Skeletal muscle cell (primary cell): ENCODE results near the gene MATK.

ENCODE experiments used
- DNase-seq: peaks from one replicate; pipeline ENCODE4 v3.0.0-alpha.2; 2010; ENCODE audit warnings: low read depth
- H3K4me3 ChIP-seq: 2 replicates; pipeline ENCODE4 v1.5.1; 2011; ENCODE audit warnings: low read depth, mild to moderate bottlenecking, control low read depth, low read length, moderate library complexity

Gene MATK

DNA sequence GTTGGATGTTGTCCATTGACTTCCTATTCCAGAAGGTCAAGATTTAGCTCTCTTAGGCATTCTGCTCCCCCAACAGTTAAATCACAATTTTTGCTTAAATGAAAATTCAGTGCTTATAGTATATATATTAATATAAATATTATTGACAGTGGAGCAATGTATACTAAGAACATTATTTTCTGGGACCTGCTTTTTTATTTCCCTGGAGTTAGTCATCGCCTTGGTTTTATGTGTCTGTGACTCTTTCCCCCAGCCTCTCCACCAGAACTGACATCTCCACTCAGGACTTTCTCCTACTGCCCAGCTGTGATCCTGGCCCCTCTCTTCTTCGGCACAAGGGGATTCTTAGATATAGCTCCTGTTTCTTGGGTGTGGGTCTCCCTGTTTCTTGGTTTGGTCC lies 10.2 kb upstream of the MATK start:
- no peak overlapping the region for H3K4me3 ChIP-seq
- no peak for DNase-seq

DNA sequence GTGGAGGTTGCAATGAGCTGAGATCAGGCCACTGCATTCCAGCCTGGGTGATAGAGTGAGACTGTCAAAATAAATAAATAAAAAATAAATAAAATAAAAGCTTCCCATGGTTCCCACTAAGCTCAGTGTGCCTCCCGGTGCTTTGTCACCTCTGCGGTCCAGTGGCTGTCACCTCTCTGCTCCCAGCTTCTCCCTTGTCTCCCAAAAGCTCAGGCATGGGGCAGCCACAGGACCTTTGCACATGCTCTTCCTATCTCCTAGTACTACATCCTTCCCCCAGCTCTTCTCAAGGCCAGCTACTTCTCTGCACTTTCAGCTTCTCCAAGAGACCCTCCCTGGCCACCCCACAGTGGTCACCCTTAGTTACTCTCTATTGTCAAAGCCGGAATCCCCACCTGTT lies 7.6 kb upstream of the MATK start:
- H3K4me3 ChIP-seq: no peak overlapping the region
- no peak for DNase-seq

DNA sequence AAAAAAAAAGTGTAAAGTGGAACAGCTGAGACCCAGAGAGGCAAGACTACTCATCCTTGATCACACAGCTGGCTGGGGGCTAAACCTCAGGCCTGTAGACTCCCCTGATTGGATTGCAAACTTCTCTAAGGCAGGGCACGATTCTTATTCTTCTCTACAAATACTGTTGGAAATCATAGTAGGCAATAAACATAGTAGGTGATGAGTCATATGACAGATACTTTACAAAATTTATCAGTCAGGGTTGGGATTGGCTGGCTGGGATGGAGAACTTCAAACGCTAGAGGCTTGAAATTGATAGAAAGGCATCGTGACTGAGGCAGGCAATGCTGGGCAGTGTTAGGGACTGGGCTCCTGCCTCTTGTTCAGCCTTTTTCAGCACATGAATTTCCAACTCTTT lies 5.9 kb upstream of the MATK start:
- no peak for DNase-seq
- H3K4me3 ChIP-seq: no peak overlapping the region

DNA sequence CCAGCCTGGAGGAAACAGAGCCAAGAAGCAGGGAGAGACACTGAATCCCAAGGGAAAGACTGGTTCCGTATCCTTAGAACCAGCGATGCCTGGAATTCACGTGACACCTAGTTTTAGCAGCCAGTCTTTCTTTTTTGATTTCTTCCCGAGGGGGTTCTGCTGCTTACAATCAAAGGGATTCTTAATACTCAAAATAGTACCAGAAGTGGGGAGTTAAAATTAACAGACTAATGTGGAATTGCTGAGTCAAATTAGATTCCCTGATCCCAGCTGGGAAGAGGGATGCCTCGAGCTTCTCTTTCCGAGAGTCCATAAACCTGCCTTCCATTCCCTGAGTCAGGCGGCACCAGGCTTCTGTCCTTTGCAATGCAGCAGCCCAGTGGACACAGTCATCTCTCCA lies 4.8 kb upstream of the MATK start:
- no peak for DNase-seq
- H3K4me3 ChIP-seq: no peak overlapping the region

DNA sequence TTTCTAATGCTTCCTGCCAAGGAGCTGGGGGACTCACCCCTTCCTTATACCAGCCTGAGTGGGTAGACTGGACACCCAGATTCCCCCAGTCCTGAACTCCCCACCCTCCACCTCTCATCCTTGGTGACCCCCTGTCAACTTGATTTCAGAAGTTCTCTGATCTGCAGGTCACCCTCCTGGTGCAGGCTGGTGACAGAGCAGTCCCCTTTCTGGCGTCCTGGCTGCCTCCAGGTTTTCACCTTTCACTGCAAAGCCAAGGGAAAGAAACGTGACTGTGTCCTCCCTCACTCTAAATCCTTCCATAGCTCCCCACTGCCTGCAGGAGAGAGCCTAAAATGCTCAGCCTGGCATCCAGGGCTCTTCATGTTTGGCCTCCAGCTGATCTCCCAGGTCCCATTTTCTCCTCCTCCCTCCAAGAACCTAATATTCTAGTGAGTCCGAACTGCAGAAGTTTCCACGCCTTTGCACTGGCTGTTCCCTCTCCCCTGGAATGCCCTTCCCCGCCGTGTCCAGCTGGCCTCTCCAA lies 4.1 kb upstream of the MATK start:
- DNase-seq: no peak
- H3K4me3 ChIP-seq: no peak overlapping the region

DNA sequence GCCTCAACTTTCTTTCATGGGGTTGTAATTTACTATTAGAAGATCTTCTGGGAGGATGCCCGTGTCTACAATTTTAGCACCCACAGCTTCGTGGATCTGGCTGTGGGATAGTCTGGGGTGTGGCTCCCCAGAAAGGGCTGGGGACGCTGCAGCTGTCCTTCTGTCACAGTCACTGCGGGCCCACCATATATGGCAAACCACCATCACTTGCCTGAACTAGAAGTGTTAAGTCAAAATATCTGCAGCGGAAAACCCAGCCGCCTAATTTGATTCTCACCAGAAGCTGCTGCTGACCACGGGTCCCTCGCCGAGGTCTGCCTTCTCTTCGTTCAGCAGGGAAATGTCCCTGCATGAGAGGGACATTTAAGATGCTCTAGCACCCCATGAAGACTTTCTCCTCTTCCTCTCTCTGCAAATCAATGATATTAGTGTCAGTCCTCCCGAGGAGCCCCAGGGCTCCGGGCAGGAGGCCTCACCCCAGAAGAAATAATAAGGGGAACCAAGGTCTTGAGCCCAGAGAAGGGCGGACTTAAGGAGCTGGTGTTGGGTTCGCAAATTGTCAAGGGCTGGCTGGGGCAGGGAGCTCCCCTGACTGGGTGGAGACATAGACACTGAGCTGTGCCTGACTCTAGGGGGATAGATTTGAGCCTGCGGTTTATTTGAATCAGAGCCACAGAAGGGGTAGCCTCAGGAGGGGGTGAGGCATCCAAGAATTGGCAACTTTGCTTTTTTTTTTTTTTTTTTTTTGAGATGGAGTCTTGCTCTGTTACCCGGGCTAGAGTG lies 3.0 kb upstream of the MATK start:
- no peak for DNase-seq
- no peak overlapping the region for H3K4me3 ChIP-seq

DNA sequence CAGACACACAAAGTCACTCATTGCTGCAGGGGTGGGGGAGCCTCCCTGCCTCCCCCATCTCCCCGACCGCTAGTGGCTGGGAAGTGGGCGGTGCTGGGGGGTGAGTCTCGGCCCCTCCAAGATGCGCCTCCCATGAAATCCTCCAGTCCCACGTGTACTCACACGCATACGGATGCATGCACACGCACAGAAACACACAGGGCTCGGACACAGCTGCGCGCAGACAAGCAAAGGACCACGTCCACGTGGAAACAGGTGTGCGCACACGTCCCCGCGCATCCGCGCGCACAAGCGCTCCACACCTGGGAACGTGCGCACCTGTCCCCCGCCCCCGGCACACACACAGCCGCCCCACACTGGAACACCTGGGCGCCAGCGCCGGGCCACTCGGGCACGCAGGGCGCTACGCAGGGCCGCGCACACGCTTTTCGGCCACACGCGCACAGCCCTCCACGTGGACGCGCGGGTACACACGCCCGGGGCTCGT lies 687 bp downstream of the MATK start:
- no peak for DNase-seq
- H3K4me3 ChIP-seq: no peak overlapping the region

DNA sequence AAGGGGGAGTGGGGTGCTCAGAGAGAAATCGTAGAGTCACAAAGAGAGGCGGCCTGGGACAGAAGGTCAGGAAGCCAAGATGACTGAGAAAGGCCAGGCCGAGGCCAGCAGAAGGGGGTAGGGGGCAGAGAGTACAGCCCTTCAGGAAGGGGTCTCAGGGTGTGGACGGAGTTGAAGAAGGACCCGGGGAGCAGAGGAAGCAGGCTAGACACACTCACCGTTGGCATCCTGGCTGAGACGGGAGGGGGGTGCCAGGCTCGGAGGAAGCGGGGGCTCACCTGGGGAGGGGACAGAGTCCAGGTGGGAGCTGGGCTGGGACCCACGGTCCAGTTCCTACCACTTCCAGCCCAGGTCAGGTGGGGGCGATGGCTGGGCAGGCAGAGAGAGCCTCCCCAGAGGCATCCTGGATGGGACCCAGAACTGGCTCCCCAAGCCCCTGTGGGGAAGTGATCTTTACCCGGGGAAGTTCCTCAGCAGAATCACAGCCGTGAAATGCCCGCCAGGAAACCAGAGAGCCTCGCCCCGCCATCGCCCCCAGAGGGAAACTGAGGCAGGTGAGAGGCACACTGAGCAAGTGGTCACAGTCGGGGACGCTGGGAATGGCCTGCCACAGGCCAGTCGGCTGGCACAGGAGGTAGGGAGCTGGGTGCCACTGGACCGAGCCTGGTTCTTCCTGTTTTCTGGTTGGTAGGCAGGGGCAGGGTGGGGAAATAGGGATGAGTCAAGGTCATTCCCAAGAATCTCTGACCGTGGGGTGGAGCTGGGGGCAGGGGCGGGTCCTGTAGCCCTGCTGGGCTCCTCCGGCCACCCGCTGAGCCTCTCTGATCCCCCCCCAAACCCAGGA lies 1.4 kb downstream of the MATK start:
- no peak for DNase-seq
- H3K4me3 ChIP-seq: no peak overlapping the region

DNA sequence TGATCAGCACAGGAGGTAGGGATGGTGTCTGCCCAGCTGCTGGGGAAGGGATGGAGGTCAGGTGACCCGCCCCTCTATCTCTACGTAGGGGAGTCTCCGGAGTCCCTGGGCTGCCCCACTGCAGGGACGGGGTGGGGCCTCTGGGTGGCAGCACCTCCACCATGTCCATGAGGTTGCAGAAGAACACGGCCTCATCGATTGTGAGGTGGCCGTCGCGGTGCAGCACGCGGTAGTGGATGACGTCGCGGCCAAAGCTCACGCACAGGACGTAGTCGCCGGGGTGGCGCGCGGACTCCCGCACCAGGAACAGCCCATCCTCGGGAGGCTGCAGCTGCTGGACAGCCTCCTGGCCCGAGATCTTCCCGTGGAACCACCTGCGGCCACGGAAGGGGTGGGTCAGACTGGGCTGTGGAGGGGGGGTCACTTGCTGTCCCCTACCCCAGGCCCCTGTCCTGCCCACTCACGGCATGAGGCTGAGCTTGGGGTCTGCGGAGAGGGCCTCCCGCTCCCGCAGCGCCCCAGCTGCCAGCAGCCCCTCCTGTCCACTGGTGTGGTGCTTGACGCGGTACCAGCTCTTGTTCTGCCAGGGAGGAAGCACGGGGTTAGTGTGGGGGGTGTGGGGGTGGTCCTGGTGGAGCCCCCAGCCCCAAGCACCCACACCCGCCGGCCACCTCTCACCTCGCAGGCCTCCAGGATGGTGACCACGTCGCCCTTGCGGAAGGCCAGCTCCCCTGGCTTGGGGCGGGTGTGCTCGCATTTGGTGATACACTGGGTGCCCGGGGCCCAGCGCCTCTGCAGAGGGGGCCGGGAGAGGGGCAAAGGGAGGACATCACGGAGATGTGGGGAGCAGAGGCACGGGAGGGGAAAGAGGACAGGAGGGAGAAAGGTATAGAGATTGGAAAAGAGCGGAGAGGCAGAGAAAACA lies 2.3 kb downstream of the MATK start:
- H3K4me3 ChIP-seq: no peak overlapping the region
- no peak for DNase-seq

DNA sequence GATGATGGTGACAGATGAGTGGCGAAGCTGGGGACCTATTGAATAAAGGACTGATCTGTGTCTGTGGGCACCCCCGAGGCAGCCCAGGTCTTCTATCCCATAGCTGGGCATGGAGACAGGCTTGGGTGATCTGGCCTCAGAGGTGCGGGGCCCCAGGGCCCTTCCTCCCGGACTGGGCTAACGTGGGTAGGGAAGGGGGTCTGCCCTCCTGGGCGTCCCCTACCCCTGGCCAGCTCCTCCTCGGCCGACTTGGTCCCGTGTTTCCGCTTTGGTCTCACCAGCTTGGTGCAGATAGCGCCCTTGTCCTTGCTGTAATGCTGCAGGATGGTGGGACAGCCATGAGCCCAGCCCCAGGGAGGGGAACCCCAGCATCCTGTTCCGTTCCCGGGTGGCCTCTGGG lies 3.3 kb downstream of the MATK start:
- H3K4me3 ChIP-seq: no peak overlapping the region
- no peak for DNase-seq

DNA sequence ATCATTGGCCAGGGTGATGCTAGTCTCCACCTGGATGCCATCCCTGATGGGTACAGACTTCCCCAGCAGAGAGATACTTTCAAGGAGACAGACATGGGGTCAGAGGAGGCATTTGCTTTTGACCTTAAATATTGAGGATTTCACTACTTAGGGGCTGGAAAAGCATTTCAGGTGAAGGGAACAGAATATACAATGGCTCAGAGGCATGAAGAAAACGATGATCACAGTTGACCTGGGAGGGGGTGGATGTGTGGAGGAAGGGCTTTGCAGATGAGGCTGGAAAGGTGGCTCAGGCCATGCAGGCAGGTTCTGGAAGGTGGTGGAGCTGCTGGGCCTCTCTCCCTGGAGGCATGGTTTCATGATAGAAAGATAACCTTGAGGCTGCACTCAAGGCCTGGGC lies 3.9 kb downstream of the MATK start:
- no peak overlapping the region for H3K4me3 ChIP-seq
- no peak for DNase-seq

DNA sequence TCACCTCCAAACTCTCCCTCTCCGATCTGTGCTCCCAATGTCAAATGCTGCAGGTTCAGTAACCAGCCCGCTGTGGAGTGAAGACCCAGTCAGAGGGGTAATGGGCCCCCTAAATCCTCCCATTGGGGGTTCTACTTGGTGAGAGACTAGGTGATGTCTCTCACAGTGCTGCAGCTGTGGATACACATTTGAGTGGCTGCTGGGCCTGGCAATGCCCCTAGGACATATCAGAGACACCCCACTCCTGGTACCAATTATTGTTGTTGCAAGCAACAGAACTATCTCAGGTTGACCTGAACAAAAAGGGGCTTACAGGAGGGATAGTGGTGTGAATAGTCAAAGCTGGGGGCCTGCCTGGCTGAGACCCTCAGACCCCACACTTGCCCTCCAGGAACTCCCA lies 4.6 kb downstream of the MATK start:
- H3K4me3 ChIP-seq: no peak overlapping the region
- no peak for DNase-seq

DNA sequence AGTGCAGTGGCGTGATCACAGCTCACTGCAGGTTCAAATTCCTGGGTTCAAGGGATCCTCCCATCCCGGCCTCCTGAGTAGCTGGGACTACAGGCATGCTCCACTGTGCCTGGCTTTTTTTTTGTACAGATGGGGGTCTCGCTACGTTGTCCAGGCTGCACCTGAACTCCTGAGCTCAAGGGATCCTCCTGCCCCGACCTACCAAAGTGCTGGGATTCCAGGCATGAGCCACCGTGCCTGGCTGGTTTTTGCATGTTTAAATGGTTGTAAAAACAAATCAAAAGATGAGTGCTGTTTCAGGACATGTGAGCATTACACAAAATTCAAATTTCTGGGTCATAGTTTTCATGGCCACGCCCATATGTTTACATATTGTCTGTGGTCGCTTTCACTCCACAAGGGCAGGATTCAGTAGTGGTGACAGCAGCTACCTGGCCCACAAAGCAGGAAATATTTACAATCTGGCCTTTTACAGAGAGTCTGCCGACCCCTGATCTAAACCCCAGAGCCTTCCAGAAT lies 5.3 kb downstream of the MATK start:
- no peak overlapping the region for H3K4me3 ChIP-seq
- no peak for DNase-seq

DNA sequence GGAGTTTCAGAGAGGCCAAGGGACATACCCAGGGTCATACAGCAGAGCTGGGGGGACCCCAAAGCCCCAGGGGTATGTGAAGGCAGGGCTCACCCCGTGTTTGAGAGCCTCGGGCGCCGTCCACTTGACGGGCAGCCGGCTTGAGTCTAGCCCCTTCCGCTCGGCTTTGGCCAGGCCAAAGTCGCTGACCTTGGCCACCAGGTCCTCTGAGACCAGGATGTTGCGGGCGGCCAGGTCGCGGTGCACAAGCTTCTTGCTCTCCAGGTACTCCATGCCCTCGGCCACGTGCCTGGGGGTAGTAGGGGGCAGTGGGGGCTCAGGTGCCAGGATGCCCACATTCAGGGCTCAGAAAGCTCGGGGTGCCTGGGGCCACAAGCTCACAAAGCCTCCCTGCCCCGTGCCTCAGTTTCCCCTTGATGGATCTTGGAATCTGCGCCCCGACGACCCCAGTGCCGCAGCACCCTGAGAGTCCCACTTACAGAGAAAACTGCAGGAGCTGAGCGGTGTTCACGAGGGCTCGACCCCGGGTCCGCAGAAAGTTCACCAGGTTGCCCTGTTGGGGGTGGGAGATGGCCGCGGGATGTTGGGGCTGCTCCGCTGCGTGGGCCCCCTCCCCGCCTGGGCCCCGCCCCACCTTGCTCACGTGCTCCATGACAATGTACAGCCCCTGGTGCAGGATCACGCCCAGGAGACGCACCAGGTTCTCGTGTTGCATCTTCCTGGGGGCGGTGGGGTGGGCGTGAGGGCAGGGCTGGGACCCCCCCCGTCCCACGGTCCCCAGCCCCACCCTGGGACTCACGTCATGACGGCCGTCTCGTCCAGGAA lies 7.1 kb downstream of the MATK start:
- no peak overlapping the region for H3K4me3 ChIP-seq

DNA sequence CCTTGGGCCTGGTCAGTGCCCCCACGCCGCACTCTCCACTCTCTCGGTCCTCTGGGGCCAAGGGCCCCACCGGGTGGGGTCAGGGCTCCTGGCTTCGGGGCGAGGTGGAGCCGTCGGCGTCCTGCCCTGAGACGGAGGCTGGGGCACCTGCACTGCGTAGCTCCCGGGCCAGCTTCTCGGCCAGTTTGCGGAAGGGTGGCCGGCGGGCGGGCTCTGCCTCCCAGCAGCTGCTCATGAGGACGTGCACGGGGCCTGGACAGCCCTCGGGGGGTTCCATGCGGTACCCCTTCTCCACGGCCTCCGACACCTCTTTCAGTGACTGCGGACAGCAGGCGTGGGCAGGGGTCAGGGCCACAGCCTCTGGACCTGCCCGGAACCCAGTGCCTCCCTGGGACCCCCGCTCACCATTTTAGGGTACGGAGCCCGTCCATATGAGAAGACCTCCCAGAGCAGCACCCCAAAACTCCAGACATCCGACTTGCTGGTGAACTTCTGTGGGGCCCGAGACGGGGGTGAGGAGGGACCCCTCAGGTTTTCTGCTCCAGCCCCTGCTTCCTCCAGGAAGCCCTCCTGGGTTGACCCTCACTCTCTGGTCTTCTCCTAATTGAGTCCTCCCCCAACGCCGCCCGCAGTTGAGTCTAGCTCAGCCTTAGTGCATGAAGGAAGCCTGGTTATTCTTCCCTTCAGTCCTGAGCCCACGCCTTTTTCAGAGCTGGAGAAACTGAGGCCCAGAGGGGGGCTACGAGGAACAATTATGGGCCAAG lies 7.9 kb downstream of the MATK start:
- H3K4me3 ChIP-seq: no peak overlapping the region
- DNase-seq: no peak

More for the DNA sequence above, 7.1 kb downstream of the MATK start:
- DNase-seq: no peak

DNA sequence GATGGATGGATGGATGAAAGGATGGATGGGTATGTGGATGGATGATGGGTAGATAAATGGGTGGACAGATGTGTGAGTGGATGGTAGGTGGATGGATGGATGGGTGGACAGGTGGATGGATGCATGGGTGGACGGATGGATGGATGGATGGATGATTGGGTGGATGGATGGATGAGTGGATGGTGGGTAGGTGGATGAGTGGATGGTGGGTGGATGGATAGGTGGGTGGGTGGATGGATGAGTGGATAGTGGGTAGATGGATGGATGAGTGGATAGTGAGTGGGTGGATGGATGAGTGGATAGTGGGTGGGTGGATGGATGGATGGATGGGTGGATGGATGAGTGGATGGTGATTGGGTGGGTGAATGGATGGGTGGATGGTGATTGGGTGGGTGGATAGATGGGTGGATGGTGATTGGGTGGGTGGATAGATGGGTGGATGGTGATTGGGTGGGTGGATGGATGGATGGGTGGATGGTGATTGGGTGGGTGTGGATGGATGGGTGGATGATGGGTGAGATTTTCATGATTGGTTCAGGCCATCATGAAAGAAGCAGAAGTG lies 9.6 kb downstream of the MATK start:
- DNase-seq: no peak
- H3K4me3 ChIP-seq: no peak overlapping the region

DNA sequence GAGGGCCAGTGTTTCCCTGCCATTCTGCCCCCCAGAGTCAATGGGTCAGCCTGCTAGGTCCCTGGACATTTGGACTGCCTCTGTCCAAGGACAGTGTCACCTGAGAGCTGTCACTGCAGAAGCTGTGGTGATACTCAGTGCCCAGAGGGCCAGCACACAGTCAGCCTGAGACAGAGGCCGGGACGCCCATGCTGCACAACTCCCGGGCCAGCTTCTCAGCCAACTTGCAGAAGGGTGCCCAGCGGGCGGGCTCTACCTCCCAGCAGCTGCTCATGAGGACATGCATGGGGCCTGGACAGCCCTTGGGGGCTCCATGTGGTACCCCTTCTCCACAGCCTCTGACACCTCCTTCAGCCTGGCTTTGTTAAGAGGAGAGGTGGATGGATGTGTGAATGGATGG lies 10.3 kb downstream of the MATK start:
- H3K4me3 ChIP-seq: no peak overlapping the region
- no peak for DNase-seq

DNA sequence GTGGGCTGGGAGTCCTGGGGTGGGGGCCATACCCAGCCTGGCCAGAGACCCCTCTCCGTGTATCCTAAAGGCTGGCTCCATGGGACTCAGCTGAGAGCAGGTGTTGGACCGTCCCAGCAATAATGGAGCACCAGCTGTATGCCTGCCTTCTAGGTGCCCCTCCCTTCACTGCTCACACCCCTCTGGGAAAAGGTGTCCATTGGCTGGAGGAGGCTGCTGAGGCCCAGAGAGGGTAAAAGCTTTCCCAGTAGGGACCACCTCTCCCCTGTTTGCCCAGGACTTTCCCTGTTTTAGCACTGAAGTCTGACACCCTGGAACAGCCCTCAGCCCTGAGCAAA lies 10.8 kb downstream of the MATK start:
- no peak for DNase-seq

More for the DNA sequence above, 10.8 kb downstream of the MATK start:
- no peak overlapping the region for H3K4me3 ChIP-seq
